Activated CD4-positive, alpha-beta T cell treated with anti-CD3 and anti-CD28 coated beads, Interleukin-2, Interleukin-6, amounts not matched to agents 100 ng/mL and 50 ng/mL, durations not matched to agents 16 hours and 8 hours (primary cell): Measurements from ENCODE around the gene NRTN.
A peak's percentile ranks its signal among the peaks of the same experiment; 100 is the strongest.
"Not testable (repeated sequence)": the region's sequence is repeated elsewhere in the genome, so short reads cannot be mapped to it uniquely, and the experiment has no call there.

ENCODE experiments used
- DNase-seq: peaks from one replicate; pipeline ENCODE4 v3.0.0-alpha.2; 2020

The NRTN gene, protein sequence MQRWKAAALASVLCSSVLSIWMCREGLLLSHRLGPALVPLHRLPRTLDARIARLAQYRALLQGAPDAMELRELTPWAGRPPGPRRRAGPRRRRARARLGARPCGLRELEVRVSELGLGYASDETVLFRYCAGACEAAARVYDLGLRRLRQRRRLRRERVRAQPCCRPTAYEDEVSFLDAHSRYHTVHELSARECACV

DNA sequence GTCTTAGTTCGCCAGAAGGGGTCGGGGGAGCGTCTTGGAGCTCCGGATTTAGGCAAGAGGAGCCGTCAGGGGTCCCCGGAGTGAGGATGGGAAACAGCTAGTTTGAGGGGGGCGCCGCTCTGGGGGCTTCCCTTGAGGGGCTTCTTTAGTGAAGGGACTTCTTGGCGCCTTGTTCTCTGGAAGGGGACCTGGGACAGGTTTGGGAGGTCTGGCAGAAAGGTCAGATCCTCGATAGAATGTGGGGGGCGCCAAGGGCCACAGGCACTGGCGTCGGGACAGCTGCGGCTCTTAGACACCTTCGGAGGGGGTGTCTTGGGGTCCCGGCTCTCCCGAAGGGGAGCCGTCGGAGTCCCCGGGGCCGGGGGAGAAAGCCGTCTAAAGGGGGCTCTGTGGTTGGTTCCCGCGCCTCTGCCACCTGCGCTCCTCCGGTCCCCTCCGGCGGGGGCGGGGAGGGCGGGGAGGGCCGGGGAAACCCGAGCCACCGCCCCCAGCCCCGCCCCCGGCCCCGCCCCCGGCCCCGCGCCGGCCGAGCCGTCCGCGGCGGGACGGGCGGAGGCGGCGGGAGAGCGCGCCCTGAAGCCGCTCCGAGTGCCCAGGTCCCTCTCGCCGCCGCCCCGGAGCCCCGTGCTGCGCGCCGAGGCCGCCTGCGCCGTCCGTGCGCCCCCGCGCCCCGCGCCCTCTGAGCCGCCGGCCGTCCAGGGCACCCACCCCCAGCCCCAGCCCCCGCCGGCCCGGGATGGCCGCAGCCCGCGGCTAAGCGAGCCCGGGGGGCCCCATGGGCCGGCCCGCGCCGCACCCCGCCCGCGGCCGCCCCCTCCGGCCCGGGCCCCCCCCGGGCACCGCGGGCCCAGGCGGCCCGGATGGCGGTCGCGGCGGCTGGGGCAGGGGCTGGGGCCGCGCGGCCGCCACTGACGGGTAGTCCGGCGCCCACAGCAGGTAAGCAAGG lies at the start of gene NRTN:
NRTN (plus strand) TSS at position 552 of the 946 bp plus-strand sequence. CDS start 19,099 bp downstream, outside the sequence.
- DNase-seq: peak; percentile 51

DNA sequence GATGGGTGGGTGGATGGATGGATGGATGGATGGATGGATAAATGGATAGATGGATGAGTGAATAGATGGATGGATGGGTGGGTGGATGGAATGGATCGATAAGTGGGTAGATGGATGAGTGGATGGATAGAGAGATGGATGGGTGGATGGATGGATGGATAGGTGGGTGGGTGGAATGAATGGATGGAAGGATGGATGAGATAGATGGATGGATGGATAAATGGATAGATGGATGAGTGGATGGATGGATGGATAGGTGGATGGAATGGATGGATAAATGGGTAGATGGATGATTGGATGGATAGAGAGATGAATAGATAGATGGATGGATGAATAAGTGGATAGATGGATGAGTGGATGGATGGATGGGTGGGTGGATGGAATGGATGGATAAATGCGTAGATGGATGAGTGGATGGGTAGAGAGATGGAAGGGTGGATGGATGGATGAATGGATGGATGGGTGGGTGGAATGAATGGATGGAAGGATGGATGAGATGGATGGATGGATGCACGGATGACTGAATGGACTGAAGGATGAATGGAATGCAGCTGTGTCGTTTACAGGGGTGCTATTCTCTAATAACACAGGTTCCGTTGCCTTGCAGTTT lies 42.2 kb upstream of the NRTN start:
- no peak for DNase-seq

DNA sequence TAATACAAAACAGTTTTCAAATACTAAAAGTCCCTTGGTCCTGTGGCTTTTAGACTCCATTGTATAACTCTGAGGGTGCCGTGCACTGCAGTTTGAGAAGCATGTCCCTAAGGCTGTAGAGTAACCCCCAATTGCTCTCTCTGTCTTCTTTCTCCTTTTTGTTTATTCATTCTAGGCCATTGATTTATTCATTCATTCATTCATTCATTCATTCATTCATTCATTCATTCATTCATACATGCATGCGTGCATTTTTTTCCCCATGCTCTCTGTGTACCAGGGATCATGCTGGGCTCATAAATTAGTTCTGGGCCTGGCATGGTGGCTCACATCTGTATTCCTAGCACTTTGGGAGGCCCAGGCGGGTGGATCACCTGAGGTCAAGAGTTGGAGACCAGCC lies 39.6 kb upstream of the NRTN start:
- DNase-seq: no peak

DNA sequence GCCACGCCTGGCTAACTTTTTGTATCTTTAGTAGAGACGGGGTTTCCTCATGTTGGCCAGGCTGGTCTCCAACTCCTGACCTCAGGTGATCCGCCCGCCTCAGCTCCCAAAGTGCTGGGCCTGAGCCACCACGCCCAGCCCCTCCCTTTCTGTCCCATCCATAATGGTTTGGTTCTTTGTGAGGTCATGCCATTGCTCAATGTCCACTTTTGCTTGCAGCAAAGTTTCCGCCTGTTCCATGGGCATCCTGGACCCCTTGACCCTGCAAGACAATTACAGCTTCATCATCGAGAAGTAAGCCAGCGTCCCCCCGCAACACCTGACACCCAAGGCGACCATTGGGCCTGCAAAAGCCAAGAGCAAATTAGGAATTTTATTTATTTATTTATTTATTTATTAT lies 36.9 kb upstream of the NRTN start:
- DNase-seq: no peak

DNA sequence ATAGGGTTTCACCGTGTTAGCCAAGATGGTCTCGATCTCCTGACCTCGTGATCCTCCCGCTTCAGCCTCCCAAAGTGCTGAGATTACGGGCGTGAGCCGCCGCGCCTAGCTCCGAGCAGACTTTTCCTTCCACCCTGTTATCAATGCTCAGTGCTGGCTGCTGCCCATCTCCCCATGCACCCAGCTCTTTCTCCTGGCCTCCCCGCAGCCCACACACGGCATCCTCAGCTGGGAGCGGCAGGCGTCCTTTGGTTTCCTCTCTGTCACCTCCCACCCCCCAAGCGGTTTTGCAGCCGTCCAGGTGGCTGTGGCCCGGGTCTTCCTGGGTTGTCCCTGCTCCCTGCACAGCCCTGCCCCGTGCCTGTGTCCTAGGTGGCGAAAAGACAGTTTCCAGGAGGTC lies 32.5 kb upstream of the NRTN start:
- DNase-seq: no peak

DNA sequence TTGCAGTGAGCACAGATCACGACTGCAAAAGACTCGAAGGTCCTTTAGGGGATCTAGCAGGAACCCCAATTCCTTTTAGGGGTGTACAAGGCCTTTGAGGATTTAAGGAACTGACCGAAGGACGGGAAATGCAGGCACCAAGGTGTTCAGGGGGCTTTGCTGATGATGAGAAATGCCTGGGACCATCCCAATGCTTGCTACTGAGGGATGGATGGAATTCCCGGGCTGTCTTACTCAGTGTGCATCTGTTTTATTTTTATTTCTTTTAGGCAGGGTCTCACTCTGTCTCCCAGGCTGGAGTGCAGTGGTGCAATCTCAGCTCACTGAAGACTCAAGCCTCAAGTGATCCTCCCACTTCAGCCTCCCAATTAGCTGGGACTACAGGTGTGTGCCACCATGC lies 31.6 kb upstream of the NRTN start:
- no peak for DNase-seq

DNA sequence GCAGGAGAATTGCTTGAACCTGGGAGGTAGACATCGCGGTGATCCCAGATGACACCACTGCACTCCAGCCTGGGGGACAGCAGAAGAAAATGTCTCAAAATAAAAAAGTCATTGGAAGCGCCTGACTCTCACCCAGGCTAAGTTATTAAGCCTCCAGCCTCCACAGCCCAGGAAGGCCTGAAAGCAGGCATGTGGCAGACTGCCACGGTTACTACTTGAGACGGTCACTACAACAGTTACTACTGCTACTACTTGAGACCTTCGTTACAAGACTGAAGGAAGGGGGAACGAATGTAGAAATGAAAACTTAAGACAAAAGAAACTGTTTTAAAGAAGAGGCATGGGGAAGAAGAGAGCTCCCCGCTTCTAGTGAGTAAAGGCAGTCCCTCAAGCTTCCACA lies 29.9 kb upstream of the NRTN start:
- no peak for DNase-seq

DNA sequence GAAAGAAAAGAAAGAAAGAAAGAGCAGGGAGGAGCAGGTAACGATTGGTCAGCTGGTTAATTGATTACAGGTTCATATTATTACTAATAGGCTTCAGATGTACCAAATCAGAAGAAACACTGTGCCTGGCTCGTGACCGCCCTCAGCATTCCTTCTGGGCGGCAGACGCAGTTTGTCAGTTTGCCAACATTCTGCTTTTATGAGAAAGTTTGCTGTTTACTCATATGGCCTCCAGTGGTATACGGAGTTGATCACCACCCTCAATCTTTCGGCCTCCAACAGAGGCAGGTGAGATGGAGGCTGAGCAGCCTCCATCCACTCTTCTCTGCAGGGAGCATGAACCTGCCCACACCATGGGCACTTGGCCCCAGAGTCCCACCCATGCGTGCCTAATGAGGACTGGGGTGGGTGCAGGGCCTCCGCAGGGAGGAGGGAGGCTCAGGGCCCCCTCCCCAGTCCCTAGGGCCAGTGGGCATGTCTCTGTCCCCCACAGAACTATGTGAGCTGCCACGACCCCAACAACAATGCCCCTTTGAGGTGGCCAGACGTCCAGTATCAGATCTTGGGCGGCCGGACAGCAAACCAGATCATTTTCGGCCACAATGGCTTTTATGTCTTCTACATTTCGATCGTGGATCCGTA lies 29.1 kb upstream of the NRTN start:
- DNase-seq: no peak

DNA sequence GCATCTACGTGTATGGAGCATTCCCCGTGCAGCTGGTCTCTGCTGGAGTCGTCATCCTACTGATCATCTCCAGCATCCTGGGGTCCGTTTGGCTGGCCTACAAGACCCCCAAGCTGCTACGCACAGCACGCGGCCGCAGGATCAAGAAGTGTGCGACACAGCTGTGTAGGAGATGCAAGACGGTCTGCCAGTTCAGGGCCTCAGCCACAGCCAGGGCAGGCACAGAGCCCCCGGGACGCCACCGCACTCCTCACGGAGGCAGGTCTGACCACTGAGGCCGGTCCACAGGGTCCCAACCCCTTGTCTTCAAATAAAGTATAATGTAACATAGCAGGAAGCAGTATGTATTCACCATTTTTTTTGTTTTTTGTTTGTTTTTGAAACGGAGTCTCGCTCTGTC lies 26.5 kb upstream of the NRTN start:
- DNase-seq: no peak

DNA sequence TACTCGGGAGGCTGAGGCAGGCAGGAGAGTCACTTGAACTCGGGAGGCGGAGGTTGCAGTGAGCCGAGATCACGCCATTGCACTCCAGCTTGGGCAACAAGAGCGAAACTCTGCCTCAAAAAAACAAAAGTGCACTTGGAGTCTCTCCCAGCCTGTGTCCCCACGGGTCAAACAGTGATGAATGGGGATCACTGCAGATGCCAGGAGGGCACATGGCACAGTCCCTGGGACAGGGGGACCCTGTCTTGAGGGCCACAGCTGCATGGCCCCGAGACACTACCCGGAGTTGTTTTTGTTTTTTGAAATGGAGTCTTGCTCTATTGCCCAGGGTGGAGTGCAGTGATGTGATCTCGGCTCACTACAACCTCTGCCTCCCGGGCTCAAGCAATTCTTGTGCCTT lies 24.0 kb upstream of the NRTN start:
- not testable (repeated sequence) for DNase-seq

DNA sequence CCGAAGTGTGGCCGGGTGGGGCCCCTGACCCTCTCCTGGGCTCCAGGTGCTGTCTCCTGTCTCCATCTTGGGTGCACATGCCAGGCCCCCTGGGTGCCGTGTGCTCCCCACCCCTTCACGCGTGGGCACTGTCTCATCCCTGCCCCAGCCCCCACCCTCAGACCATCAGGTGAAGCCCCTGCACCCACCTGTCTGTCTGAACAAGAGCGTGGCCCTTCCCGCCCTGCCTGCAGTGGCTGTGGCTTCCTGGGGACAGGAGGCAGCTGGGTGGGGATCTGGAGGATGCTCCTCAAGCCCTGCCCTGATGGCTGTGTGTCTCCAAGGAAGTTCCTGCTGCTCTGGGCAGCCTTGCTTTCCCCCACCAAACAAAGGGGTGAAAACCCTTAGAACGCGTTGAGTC lies 22.5 kb upstream of the NRTN start:
- DNase-seq: no peak

DNA sequence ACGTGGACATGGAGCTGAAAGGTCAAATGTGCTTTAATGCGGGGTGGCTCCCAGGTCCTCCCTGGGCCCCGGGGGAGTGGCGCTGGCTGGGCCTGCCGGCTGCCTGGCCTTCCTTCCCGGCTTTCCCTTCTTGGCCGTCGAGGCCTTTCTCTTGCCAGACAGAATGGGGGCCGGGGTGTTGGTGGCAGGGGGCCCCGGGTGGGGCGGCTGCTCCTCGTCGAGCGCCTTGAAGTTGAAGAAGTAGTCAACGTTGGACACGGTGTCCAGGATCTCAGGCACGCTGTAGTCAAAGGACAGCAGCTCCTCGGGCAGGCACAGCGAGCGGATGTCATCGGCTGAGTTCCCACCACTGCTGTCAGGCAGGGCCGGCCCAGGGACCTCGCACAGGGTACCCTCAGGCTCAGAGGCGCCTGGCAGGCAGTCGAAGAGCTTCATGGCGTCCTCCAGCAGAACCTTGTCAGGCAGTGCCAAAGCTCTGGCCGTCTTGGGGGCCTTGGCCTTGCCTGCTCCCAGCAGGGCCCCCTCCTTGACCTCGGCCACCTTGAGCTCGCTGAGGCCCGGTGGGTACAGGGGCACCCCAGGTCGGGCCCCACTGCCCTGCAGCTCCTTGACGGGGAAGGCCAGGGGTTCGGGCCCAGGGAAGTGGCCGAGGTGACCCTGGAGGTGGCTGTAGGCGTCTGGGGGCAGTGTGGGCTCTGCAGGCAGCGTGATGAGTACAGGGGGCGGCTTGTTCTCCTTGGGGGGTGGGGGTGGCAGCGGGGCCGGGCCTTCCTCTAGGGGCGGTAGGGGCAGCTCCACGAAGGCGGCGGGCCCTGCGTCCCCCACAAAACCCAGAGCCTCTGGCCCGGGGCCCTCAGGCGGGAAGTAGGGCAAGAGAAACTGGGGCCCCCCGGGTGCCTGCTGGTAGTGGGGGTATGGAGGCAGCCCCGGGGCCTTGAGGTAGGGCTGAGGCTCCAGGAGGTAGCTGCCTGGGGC lies 21.6 kb upstream of the NRTN start:
- DNase-seq: no peak

DNA sequence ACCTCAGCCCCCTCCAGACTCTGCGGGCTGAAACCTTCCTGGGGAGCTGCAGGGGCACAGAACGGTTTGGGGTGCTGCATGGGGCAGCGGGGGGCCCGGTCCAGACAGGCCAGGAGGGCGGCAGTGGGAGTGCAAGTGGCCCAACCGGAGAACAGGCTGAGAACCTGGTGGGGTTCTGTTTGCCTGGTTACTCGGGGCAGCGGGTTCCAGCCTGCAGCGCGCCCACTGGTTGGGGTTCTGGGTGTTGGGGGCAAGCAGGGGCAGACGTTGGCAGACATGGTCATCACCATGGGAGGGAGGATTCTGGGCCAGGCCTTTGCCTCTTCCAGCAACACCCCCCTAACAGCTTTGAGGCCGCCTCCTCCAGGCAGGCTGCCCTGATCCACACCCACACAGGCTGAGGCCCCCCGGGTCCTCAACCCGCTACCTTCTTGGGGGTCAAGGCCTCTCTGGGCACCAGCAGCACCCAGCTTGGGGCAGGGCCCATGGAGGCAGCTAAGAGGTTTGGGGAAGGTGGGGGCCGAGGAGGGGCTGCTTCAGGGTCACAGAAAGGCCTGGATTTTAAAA lies 20.2 kb upstream of the NRTN start, which contains the start of gene PRR22:
PRR22 (minus strand) TSS at position 166 of the 567 bp plus-strand sequence; CDS start at position 80, 86 bp downstream.
- DNase-seq: no peak

DNA sequence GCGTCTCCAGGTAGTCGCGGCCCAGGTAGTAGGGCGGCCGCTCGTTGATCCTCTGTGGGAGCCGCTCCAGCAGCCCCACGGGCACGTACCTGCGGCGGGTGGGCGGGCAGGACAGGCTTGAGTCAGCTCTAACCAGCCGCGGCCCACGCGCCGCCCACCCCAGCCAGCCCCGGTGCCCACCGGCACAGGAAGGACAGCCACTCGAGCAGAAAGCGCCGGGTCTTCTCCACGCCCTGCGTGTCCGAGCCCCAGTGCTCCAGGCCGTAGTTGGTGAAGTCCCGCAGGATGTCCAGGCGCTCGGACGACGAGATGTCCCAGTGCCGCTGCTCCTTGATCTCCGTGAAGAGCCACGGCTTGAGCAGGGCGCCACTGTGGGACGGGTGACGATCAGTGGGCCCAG lies 19.4 kb upstream of the NRTN start:
- DNase-seq: no peak

DNA sequence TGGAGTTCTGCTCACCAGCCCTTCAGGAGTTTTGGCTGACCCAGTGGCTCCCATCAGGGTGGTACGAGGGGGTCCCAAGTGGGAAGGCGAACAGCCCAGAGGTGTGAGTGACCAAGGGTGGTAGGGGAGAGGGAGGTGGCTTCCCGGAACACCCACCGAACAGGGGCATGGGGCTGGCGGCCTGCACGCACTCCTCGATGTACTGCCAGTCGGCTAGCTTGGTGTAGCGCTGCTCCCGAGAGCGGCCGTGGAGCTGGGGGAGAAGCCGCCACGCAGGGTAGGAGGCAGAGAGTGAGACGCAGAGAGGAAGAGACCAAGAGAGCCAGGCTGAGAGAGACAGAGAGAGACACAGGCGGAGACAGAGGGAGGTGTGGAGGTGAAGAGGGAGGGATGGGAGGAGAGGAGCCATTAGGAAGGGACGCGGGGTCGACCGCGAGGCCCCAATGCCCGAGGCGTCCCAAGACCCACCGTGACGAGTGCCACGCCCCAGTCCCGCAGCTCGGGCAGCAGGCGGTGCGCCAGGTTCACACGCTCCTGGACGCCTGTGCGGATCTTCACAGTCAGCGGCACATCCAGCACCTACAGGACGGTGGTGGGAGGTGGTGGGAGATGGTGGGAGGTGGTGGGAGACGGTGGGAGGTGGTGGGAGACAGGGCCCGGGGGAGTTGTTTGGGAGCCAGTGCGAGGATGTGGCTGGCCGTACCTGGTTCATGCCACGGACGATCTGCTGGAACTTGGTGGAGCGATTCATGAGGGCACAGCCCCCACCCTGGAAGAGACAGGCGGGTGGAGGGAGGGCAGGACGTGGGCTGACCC lies 18.1 kb upstream of the NRTN start:
- no peak for DNase-seq

DNA sequence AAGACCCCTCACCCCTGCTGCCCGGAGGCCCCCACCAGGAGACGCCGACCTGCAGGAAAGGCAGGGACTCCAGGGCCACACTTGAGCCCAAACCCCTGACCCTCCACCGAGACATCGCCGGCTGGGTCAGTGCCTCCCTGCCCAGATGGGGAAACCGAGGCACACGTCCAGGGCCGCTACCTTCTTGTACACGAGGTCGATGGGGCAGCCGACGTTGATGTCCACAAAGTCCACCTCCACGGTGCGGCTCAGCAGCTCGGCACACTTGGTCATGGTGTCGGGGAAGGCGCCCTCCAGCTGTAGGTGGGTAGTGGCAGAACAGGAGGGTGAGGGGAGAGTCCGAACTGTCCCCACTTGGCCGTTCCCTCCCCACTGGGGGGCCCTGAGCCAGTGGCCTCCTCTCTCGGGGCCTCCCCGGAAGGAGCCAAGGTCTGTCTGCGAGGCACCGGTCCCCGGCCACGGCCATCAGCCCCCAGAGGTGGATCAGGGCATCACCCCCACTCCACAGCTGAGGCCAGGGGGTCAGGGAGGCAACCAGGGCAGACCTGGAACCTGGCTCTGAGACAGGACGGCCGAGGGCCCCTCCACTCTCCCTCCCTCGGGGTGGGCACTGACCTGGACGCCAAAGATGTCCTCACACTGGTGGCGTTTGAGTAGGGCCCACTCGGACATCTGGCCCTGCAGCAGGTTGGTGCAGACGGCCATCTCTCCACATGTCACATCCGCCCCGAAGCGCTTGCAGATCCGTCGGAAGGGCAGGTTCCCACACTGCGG lies 17.3 kb upstream of the NRTN start:
- no peak for DNase-seq

DNA sequence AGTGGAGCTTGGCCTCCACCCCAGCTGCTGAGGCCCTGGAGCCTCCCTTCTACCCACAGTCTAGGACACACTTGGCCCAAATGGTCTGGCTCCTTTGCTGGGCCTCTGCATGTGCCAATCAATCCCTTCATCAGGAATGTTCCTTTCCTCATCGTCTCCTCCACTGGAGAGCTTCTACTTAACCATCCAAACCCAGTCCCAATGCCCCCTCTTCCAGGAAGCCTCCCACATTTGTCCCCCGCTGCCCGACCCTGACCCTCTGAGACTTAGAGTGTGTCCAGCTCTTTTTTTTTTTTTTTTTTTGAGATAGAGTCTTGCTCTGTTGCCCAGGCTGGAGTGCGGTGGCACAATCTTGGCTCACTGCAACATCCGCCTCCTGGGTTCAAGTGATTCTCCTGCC lies 16.4 kb upstream of the NRTN start:
- no peak for DNase-seq

DNA sequence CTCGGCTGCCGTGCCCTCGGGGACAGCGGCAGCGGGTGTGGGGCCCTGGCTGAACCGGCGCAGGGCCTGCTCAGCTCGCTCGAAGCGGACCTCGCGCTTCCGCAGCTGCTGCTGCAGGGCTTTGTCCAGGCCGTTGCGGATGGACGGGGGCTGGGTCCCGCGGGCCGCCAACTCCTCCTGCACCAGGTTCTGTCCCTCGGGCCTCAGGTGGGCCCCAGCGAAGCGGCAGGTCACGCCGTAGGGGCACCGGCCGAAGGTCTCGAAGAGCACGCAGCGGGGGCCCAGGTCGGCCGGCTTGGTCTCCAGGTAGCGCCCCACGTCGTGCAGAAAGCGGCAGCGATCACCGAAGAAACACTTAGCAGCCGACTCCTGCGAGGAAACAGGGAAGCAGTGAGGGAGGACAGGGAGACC lies 15.5 kb upstream of the NRTN start:
- no peak for DNase-seq

DNA sequence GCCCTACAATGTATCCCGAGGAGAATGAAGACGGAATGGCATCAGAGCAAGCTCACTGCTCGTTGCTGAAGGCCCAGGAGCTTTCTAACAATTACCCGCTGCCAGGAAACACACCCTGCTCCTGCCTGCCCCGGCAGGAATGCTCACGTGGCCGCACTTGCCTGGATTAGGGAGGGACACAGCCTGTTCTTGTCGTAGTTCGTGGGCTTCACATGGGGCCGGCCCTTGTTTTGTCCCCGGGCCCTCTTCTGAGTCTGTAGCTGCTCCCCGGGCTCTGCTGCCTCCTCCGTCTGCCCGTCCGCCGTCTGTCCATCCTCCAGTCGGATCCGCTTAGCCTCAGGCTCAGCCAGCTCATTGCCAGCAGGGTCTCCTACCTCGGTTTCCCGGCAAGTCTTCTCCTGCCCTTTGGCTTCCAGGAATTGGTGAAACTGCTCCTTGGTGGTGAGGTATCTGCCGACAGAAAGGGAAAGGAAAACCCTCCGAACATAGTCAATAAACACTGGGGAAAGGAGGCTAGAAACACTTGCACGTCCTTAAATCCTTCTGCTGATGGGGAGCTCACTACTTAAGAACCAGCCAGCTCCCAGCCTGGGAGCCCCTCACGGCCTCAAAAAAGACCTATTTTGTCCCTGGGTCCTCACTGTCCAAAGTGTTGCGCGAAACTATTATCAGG lies 14.8 kb upstream of the NRTN start:
- DNase-seq: no peak
